Thyroid gland (tissue), 4 donors: ENCODE data around the gene DNAJC10. TPM values are rescaled to one million over a fixed set of nuclear protein-coding genes. Genes with fewer than 3 reads are reported as not detected.

Source experiments
- DNase-seq, 2 donors: peaks; one replicate each; pipeline ENCODE4 v3.0.0-alpha.2; 2019
- H3K27ac ChIP-seq, 3 donors: fragments of 200-600 bp; sonication (generic); 1 replicate in 2 of 3; 2 replicates in 1 of 3; pipeline ENCODE4 v1.5.1; 2016 to 2019; ENCODE audit warnings: mild to moderate bottlenecking in 1 of 3, moderate library complexity in 1 of 3
- H3K27me3 ChIP-seq: fragments of 200-600 bp; sonication (generic); one replicate; pipeline ENCODE4 v1.5.1; 2019
- H3K36me3 ChIP-seq, 2 donors: fragments of 200-600 bp; sonication (generic); one replicate each; pipeline ENCODE4 v1.5.1; 2016 to 2019
- H3K4me1 ChIP-seq, 2 donors: fragments of 200-600 bp; sonication (generic); one replicate each; pipeline ENCODE4 v1.5.1; 2017 to 2019
- H3K4me3 ChIP-seq, 3 donors: fragments of 200-600 bp; sonication (generic); replicated peaks in 1 of 3; 1 replicate in 2 of 3; 2 replicates in 1 of 3; pipeline ENCODE4 v1.5.1; 2016; ENCODE audit warnings: mild to moderate bottlenecking in 1 of 3
- H3K9me3 ChIP-seq: fragments of 200-600 bp; sonication (generic); one replicate; pipeline ENCODE4 v1.5.1; 2017
- POLR2A ChIP-seq, 2 donors: fragments of 450-650 bp; IDR thresholded peaks; one replicate each; pipeline ENCODE4 v1.6.1; 2017; ENCODE audit warnings: antibody characterized with exemption in 2 of 2, mild to moderate bottlenecking in 2 of 2, moderate library complexity in 1 of 2
- WGBS, 2 donors: methylation state at CpG; one replicate each; pipeline ENCODE4 v1.1.5; 2017; 5-methylcytosine and 5-hydroxymethylcytosine counted together
- intact Hi-C: fragments of 100-400 bp; cut with DNase I; formaldehyde crosslinking; loops from one replicate; pipeline ENCODE4 v1.15.1; 2023
- total RNA-seq, 4 donors: library from RNA; depleted of rRNA; stranded (reverse); fragments of >200 nt; gene quantifications; one replicate each; pipeline ENCODE4 v1.2.3, GENCODE V29; 2016
- TF ChIP-seq, protein P1 (sequence below), 6 experiments: fragments of 200-600 bp in 3 of 6; fragments of 450-650 bp in 3 of 6; sonication (generic) in 3 of 6; IDR thresholded peaks; one replicate each; pipeline ENCODE4 v1.5.1; 2016 to 2019; ENCODE audit warnings: antibody characterized with exemption in 6 of 6, mild to moderate bottlenecking in 2 of 6, inconsistent platforms in 1 of 6, moderate library complexity in 1 of 6

DNAJC10 gene
- total RNA-seq, 4 donors from 2014 or later = 76.4 to 99.4 (median 86.0) TPM

DNA sequence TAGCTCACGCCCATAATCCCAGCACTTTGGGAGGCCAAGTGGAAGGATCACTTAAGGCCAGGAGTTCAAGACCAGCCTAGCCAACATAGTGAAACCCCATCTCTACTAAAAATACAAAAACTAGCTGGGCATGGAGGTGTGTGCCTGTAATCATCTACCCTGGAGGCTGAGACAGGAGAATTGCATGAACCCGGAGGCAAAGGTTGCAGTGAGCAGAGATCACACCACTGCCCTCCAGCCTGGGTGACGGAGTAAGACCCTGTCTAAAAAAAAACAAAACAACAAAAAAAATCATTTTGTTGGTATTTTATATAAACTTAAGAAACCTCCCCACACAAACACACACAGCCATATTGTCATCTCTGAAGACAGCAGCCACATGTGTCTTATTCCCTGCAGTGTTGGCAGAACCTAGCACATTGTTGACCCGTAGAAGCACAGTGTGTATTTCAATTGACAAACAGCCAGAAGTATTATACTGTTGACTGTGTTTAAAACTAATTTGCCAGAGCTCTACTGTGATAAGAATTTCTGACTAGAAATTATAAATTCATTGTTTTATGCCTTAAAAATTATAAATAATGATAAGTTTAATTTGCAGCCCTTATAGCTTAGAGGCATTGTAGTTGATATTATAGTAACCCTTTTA lies 68.1 kb downstream of the DNAJC10 start:
- H3K27me3 ChIP-seq = no peaks in the 10 kb centered on the region
- H3K9me3 ChIP-seq = no peaks in the 10 kb centered on the region
- no peak for DNase-seq
- intact Hi-C loops = loop anchor here (5.0 kb wide), 1 partner anchor 193 kb away; no protein-coding TSS in a partner anchor
- no peaks in the 10 kb centered on the region for H3K36me3 ChIP-seq
- 91 to 94% methylated on average over 4 of the region's 4 CpGs for WGBS, 2 donors
- no peaks in the 10 kb centered on the region for H3K4me1 ChIP-seq
- TF ChIP-seq, protein P1, sequence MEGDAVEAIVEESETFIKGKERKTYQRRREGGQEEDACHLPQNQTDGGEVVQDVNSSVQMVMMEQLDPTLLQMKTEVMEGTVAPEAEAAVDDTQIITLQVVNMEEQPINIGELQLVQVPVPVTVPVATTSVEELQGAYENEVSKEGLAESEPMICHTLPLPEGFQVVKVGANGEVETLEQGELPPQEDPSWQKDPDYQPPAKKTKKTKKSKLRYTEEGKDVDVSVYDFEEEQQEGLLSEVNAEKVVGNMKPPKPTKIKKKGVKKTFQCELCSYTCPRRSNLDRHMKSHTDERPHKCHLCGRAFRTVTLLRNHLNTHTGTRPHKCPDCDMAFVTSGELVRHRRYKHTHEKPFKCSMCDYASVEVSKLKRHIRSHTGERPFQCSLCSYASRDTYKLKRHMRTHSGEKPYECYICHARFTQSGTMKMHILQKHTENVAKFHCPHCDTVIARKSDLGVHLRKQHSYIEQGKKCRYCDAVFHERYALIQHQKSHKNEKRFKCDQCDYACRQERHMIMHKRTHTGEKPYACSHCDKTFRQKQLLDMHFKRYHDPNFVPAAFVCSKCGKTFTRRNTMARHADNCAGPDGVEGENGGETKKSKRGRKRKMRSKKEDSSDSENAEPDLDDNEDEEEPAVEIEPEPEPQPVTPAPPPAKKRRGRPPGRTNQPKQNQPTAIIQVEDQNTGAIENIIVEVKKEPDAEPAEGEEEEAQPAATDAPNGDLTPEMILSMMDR (IDR thresholded peaks at IDR 0.05) = no peak
- TF ChIP-seq POLR2A (IDR thresholded peaks at IDR 0.05) = no peak
- H3K27ac ChIP-seq = no peak overlapping the region
- H3K4me3 ChIP-seq = no peak overlapping the region

DNA sequence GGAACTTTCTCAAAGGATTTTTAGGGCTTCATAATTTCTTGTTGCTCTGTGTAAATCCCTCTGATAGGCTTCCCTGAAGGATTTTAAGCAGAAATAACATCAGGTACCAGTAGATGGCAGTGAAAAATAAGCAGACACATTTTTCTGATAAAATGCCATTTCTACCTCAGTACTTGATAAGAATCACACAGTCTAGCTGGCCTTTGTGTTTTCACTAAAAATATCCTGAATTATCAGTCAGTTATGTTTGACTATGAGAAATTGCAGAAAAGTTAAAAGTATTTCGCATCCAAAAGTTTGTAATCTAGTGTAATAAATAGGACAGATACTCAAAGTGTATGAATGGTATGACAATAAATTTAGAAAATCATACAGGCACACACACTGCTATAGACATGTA lies 68.7 kb downstream of the DNAJC10 start:
- TF ChIP-seq, protein P1 (IDR thresholded peaks at IDR 0.05) = peak in 3 of 6 experiments; percentile 45 to 50 (median 50)
- TF ChIP-seq POLR2A (IDR thresholded peaks at IDR 0.05) = no peak
- H3K4me3 ChIP-seq = no peak overlapping the region
- 82 to 84% methylated on average over 1 of the region's 1 CpG for WGBS, 2 donors
- no peaks in the 10 kb centered on the region for H3K4me1 ChIP-seq
- intact Hi-C loops = loop anchor here (5.0 kb wide), 1 partner anchor 193 kb away; no protein-coding TSS in a partner anchor
- no peaks in the 10 kb centered on the region for H3K27me3 ChIP-seq
- DNase-seq = no peak
- no peaks in the 10 kb centered on the region for H3K36me3 ChIP-seq
- H3K9me3 ChIP-seq = no peaks in the 10 kb centered on the region
- H3K27ac ChIP-seq = no peak overlapping the region

DNA sequence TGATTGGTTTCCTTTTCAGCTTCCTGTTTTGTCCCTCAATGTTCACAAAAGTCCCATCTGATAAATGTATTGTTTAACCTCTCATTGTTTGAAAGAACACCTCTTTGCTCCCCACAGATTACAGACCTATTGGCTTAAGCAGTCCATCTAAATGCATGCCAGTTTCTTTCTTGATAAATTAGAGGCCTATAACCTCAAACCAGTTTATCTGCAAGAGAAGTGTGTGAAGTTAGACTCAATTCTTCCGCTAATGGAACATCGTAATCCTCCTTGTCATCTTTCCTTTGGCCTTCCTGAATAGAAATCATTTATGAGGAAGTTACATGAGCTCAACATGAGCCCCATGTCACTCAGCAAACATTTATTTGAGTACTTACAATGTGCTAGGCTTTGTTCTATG lies 76.4 kb downstream of the DNAJC10 start:
- H3K27me3 ChIP-seq = no peaks in the 10 kb centered on the region
- H3K9me3 ChIP-seq = no peaks in the 10 kb centered on the region
- H3K36me3 ChIP-seq = no peaks in the 10 kb centered on the region
- no peak for DNase-seq
- H3K4me1 ChIP-seq = no peaks in the 10 kb centered on the region
- no peak overlapping the region for H3K4me3 ChIP-seq
- intact Hi-C loops = no loop called here
- 93 to 94% methylated on average over 2 of the region's 2 CpGs for WGBS, 2 donors
- TF ChIP-seq, protein P1 (IDR thresholded peaks at IDR 0.05) = no peak
- TF ChIP-seq POLR2A (IDR thresholded peaks at IDR 0.05) = no peak
- H3K27ac ChIP-seq = no peak overlapping the region

DNA sequence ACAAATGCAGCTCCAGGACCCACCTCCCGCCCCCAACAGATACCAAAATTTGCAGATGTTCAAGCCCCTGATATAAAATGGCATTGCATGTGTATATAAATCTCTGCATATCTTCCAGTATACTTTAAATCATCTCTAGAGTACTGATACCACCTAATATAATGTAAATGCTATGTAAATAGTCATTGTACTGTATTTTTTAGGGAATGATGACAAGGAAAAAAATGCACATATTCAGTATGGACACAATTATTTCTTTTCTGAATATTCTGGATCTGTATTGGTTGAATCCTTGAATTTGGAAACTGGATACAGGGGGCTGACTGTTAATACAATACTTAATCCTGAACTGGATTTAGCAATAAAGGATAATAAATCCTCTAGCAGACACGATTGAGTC lies 82.7 kb downstream of the DNAJC10 start:
- no peak for DNase-seq
- intact Hi-C loops = no loop called here
- H3K27me3 ChIP-seq = no peaks in the 10 kb centered on the region

DNA sequence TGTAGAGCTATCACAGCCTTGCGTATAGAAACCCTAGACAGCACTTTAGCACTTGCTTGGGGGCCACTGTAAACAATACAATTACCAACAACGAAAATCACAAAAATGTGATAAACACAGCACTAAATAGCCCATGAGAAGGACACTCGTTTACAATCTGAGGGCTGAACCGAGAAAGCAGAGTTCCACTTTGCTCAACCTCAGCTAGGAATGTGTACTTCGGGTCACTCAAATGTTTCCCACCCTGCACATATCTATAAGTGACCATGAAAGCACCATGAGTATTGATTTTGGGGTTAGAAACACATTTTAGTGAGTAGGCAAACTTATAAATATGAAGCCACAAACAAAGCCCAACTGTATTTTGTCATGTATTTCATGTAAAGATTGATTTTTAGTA lies 88.1 kb downstream of the DNAJC10 start:
- no peaks in the 10 kb centered on the region for H3K36me3 ChIP-seq
- H3K9me3 ChIP-seq = no peaks in the 10 kb centered on the region
- no peak for DNase-seq
- no peak overlapping the region for H3K27ac ChIP-seq
- H3K4me1 ChIP-seq = no peaks in the 10 kb centered on the region
- intact Hi-C loops = no loop called here
- no peak overlapping the region for H3K4me3 ChIP-seq
- TF ChIP-seq, protein P1 (IDR thresholded peaks at IDR 0.05) = no peak
- TF ChIP-seq POLR2A (IDR thresholded peaks at IDR 0.05) = no peak
- no peaks in the 10 kb centered on the region for H3K27me3 ChIP-seq
- 87 to 95% methylated on average over 5 of the region's 5 CpGs for WGBS, 2 donors

More for the DNA sequence above, 82.7 kb downstream of the DNAJC10 start:
- WGBS, 2 donors = 89 to 91% methylated on average over 2 of the region's 2 CpGs
- no peaks in the 10 kb centered on the region for H3K36me3 ChIP-seq
- no peak overlapping the region for H3K27ac ChIP-seq
- no peak overlapping the region for H3K4me3 ChIP-seq
- H3K4me1 ChIP-seq = no peaks in the 10 kb centered on the region
- TF ChIP-seq, protein P1 (IDR thresholded peaks at IDR 0.05) = no peak
- no peak for TF ChIP-seq POLR2A (IDR thresholded peaks at IDR 0.05)
- H3K9me3 ChIP-seq = no peaks in the 10 kb centered on the region
